GM12865 (cell line): ENCODE measurements around the gene UBTD1.

Experiments
- DNase-seq: peaks from one replicate; pipeline ENCODE4 v3.0.0; 2010; ENCODE audit warnings: low read depth
- H3K4me3 ChIP-seq: 2 replicates; pipeline ENCODE4 v1.5.1; 2011; ENCODE audit warnings: mild to moderate bottlenecking, low read depth, low read length, control low read depth
- TF ChIP-seq, protein P1 (sequence below): IDR thresholded peaks from 2 replicates; pipeline ENCODE4 v1.5.1; 2011; ENCODE audit warnings: low read length, control low read depth, low read depth, inconsistent platforms; ENCODE audit not compliant: insufficient read depth; ENCODE audit errors: missing control alignments

UBTD1 gene

GRCh38 chr10:97506199-97506991 lies 7.7 kb downstream of the UBTD1 start:
- TF ChIP-seq, protein P1, sequence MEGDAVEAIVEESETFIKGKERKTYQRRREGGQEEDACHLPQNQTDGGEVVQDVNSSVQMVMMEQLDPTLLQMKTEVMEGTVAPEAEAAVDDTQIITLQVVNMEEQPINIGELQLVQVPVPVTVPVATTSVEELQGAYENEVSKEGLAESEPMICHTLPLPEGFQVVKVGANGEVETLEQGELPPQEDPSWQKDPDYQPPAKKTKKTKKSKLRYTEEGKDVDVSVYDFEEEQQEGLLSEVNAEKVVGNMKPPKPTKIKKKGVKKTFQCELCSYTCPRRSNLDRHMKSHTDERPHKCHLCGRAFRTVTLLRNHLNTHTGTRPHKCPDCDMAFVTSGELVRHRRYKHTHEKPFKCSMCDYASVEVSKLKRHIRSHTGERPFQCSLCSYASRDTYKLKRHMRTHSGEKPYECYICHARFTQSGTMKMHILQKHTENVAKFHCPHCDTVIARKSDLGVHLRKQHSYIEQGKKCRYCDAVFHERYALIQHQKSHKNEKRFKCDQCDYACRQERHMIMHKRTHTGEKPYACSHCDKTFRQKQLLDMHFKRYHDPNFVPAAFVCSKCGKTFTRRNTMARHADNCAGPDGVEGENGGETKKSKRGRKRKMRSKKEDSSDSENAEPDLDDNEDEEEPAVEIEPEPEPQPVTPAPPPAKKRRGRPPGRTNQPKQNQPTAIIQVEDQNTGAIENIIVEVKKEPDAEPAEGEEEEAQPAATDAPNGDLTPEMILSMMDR: no peak
- no peak for DNase-seq
- no peak overlapping the region for H3K4me3 ChIP-seq

DNA sequence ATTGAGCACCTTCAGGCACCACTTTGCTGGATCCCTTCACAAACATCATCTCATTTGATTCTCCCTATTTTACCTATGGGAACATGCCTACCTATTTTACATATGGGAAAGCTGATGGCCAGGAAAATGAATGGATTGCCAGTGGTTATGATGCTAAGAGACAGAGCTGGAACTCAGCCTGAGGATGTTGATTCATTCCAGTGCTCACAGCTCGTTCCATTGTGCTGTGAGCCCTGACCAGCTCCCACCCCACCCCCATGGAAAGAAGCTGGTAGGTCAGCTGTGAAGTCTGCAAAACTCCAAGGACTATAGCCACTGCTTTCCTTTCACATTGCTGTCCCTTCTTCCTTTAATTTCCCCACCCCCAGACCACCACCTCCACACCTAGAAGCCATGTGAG lies 9.6 kb downstream of the UBTD1 start:
- TF ChIP-seq, protein P1: no peak
- H3K4me3 ChIP-seq: no peak overlapping the region
- no peak for DNase-seq

- H3K4me3 ChIP-seq: no peak overlapping the region
- TF ChIP-seq, protein P1: no peak
- no peak for DNase-seq
These were observed 10.5 kb downstream of the UBTD1 start for GRCh38 chr10:97509120-97509680.

GRCh38 chr10:97510686-97511085 lies 12.0 kb downstream of the UBTD1 start:
- TF ChIP-seq, protein P1: no peak
- DNase-seq: no peak

GRCh38 chr10:97511711-97512440 lies 13.2 kb downstream of the UBTD1 start:
- H3K4me3 ChIP-seq: no peak overlapping the region

More at GRCh38 chr10:97510686-97511085, 12.0 kb downstream of the UBTD1 start:
- H3K4me3 ChIP-seq: no peak overlapping the region

GRCh38 chr10:97512993-97513392 lies 14.3 kb downstream of the UBTD1 start:
- TF ChIP-seq, protein P1: no peak
- H3K4me3 ChIP-seq: no peak overlapping the region
- DNase-seq: no peak

More at GRCh38 chr10:97511711-97512440, 13.2 kb downstream of the UBTD1 start:
- TF ChIP-seq, protein P1: no peak
- no peak for DNase-seq
